GM12891 (cell line): Measurements from ENCODE around the gene USP15.
"Not testable (repeated sequence)": the region's sequence is repeated elsewhere in the genome, so short reads cannot be mapped to it uniquely, and the experiment has no call there.

Experiments
- PAX5 ChIP-seq: IDR thresholded peaks from 2 replicates; pipeline ENCODE4 v1.6.1; 2011; ENCODE audit warnings: low read length, moderate library complexity, mild to moderate bottlenecking; ENCODE audit not compliant: insufficient read depth, severe bottlenecking
- POLR2A ChIP-seq: IDR thresholded peaks from 2 replicates; pipeline ENCODE4 v1.6.1; 2011; ENCODE audit warnings: low read depth, low read length, control low read depth
- POLR2AphosphoS5 ChIP-seq: IDR thresholded peaks from 2 replicates; pipeline ENCODE4 v1.6.1; 2011; ENCODE audit warnings: low read depth, low read length, control low read depth
- SPI1 ChIP-seq: IDR thresholded peaks from 2 replicates; pipeline ENCODE4 v1.6.1; 2011; ENCODE audit warnings: low read depth, low read length, control low read depth
- TAF1 ChIP-seq: IDR thresholded peaks from 2 replicates; pipeline ENCODE4 v1.6.1; 2011; ENCODE audit warnings: low read depth, low read length, control low read depth

GRCh38 chr12:62342614-62343303, 82.6 kb downstream of the USP15 start:
- TF ChIP-seq POLR2AphosphoS5, POLR2A, PAX5, TAF1, SPI1: not testable (repeated sequence)
